K562 (cell line): ENCODE measurements around the gene GNAS-AS1.

Source experiments
- PTTG1 ChIP-seq: fragments of 450-650 bp; IDR thresholded peaks from 2 replicates; pipeline ENCODE4 v1.6.1; 2016; ENCODE audit warnings: low read depth, mild to moderate bottlenecking, missing genetic modification characterization, missing compliant biosample characterization
- SMAD1 ChIP-seq: fragments of 150-350 bp; IDR thresholded peaks from 2 replicates; pipeline ENCODE4 v1.6.1; 2014; ENCODE audit warnings: low read length, low read depth; ENCODE audit not compliant: partially characterized antibody
- TARDBP ChIP-seq: fragments of 450-650 bp; IDR thresholded peaks from 2 replicates; pipeline ENCODE4 v1.6.1; 2016
- ZBTB8A ChIP-seq: fragments of 450-650 bp; IDR thresholded peaks from 2 replicates; pipeline ENCODE4 v1.6.1; 2018; ENCODE audit warnings: mild to moderate bottlenecking, moderate library complexity; ENCODE audit not compliant: partially characterized antibody
- TF ChIP-seq, protein P1 (sequence below): sonication (generic); formaldehyde crosslinking; IDR thresholded peaks from 2 replicates; pipeline ENCODE4 v1.8.0; 2022; ENCODE audit warnings: mild to moderate bottlenecking, missing genetic modification reagents, borderline replicate concordance

DNA sequence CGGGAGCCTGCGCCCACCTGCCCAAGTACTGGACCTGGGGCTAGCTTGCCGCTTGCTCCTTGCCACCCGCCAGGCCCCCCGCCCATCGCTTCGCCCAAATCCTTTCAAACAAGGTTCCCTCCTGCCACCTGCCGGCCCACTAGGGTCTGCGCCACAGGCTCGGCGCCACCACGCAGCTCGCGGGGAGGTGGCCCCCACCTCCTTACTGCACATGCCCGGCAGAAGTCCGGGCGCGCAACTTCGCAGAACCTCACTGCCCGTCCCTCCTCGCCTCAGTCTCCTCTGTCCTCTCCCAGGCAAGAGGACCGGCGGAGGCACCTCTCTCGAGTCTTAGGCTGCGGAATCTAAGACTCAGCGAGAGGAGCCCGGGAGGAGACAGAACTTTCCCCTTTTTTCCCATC is 11.2 kb downstream of the GNAS-AS1 start:
- TF ChIP-seq PTTG1 (tag) = no peak
- TF ChIP-seq, protein P1, sequence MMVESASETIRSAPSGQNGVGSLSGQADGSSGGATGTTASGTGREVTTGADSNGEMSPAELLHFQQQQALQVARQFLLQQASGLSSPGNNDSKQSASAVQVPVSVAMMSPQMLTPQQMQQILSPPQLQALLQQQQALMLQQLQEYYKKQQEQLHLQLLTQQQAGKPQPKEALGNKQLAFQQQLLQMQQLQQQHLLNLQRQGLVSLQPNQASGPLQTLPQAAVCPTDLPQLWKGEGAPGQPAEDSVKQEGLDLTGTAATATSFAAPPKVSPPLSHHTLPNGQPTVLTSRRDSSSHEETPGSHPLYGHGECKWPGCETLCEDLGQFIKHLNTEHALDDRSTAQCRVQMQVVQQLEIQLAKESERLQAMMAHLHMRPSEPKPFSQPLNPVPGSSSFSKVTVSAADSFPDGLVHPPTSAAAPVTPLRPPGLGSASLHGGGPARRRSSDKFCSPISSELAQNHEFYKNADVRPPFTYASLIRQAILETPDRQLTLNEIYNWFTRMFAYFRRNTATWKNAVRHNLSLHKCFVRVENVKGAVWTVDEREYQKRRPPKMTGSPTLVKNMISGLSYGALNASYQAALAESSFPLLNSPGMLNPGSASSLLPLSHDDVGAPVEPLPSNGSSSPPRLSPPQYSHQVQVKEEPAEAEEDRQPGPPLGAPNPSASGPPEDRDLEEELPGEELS (CRISPR knock-in tag) = no peak
- no peak for TF ChIP-seq SMAD1
- no peak for TF ChIP-seq ZBTB8A
- TF ChIP-seq TARDBP = no peak
